Fibroblast of lung (primary cell): ENCODE results near the gene JUN.

ENCODE experiments used
- CTCF ChIP-seq, 2 donors: IDR thresholded peaks in 1 of 2; conservative IDR thresholded peaks in 1 of 2; 1 replicate in 1 of 2; 2 replicates in 1 of 2; pipeline ENCODE4 v1.5.1; 2011 to 2012; ENCODE audit warnings: low read length in 2 of 2, control low read depth in 1 of 2, inconsistent platforms in 1 of 2, low read depth in 1 of 2, mild to moderate bottlenecking in 1 of 2
- EZH2 ChIP-seq: IDR thresholded peaks from 2 replicates; pipeline ENCODE4 v1.5.1; 2012; ENCODE audit warnings: low read length, control low read depth, mild to moderate bottlenecking; ENCODE audit errors: missing control alignments

- TF ChIP-seq CTCF (conservative IDR thresholded peaks at IDR 0.05 in 1 of 2, IDR thresholded peaks at IDR 0.05 in 1 of 2; ENCODE audit: low read depth in 1 of 2, low read length in 2 of 2) (no peak), EZH2 (no peak)
Observed at GRCh38 chr1:58811303-58811702, 27.5 kb upstream of the JUN start.
